OCI-LY1 (cell line): ENCODE data around the gene TMEM87A.

ENCODE experiments used
- EZH2 ChIP-seq: fragments of 200-600 bp; sonication (generic), shearing (Covaris generic); IDR thresholded peaks from 2 replicates; pipeline ENCODE4 v1.8.0; 2017; ENCODE audit warnings: borderline replicate concordance, mixed run types, mild to moderate bottlenecking, antibody characterized with exemption, low read length, moderate library complexity, mixed read lengths
- TF ChIP-seq, protein P1 (sequence below): fragments of 200-600 bp; sonication (generic), shearing (Covaris generic); IDR thresholded peaks from 2 replicates; pipeline ENCODE4 v1.5.1; 2017; ENCODE audit warnings: mild to moderate bottlenecking, antibody characterized with exemption, low read length, moderate library complexity, mixed read lengths

DNA sequence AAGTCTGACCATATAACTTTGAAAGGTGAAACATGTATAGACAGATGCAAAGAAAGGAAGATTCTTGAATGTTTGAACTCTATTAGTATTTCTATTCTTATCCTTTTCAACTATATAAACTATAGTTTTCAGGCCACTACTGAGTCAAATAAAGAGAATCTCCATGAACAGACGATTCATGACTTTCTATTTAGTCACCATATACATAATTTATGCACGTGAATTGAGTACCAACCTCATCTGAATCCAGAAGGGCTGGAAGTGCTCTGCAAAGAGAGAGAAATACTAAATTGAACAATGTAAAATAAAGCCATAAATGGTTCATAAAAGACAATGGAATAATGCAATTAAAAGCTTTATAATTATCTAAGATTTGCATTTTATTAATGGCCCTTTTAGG lies 55.7 kb downstream of the TMEM87A start:
- TF ChIP-seq, protein P1, sequence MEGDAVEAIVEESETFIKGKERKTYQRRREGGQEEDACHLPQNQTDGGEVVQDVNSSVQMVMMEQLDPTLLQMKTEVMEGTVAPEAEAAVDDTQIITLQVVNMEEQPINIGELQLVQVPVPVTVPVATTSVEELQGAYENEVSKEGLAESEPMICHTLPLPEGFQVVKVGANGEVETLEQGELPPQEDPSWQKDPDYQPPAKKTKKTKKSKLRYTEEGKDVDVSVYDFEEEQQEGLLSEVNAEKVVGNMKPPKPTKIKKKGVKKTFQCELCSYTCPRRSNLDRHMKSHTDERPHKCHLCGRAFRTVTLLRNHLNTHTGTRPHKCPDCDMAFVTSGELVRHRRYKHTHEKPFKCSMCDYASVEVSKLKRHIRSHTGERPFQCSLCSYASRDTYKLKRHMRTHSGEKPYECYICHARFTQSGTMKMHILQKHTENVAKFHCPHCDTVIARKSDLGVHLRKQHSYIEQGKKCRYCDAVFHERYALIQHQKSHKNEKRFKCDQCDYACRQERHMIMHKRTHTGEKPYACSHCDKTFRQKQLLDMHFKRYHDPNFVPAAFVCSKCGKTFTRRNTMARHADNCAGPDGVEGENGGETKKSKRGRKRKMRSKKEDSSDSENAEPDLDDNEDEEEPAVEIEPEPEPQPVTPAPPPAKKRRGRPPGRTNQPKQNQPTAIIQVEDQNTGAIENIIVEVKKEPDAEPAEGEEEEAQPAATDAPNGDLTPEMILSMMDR = no peak
- no peak for TF ChIP-seq EZH2
